Cardiac fibroblast (primary cell): ENCODE results near the gene GNG7.

ENCODE experiments used
- DNase-seq, 2 donors: peaks; one replicate each; pipeline versions ENCODE4 v3.0.0 to v3.0.0-alpha.2; 2010; ENCODE audit warnings: low read depth in 2 of 2
- H3K4me3 ChIP-seq, 2 donors: replicated peaks in 1 of 2; 1 replicate in 1 of 2; 2 replicates in 1 of 2; pipeline ENCODE4 v1.5.1; 2011; ENCODE audit warnings: low read depth in 2 of 2, low read length in 2 of 2, mild to moderate bottlenecking in 2 of 2, moderate library complexity in 1 of 2
- TF ChIP-seq, protein P1 (sequence below): IDR thresholded peaks from one replicate; pipeline ENCODE4 v1.5.1; 2011; ENCODE audit warnings: low read depth, mild to moderate bottlenecking, low read length, inconsistent platforms

The GNG7 gene

DNA sequence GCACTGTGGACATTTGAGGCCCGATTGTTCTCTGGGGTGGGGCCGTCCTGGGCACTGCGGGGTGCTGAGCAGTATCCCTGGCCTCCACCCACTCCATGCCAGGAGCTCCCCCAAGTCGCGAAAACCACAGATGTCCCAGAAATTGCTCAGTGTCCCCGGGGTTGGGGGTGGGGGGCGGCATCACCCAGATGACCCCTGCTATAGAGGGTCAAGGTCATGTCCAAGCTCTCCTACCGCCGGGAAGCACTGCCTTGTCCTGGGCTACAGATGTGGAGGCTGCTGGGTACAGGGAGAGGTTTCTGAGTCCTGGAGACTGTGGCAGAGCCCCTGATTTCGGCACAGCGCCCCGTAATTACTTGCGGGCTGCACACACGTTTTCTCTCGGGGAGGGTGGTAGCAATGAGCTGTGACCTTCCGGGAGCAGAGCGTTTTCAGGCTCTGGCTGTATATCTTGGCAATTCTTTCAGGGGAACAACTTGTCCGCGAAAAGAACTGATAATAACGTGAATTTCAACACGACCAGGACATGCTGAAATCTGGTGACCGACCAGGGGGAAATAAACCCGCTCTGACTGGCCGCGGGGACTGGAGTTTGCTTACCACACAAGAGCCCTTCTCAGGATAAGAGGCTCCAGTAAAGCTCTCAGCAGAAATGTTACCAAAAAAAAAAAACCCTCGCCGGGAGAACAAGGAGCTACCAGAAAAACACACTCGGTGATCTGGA, 68.1 kb downstream of the GNG7 start:
- TF ChIP-seq, protein P1, sequence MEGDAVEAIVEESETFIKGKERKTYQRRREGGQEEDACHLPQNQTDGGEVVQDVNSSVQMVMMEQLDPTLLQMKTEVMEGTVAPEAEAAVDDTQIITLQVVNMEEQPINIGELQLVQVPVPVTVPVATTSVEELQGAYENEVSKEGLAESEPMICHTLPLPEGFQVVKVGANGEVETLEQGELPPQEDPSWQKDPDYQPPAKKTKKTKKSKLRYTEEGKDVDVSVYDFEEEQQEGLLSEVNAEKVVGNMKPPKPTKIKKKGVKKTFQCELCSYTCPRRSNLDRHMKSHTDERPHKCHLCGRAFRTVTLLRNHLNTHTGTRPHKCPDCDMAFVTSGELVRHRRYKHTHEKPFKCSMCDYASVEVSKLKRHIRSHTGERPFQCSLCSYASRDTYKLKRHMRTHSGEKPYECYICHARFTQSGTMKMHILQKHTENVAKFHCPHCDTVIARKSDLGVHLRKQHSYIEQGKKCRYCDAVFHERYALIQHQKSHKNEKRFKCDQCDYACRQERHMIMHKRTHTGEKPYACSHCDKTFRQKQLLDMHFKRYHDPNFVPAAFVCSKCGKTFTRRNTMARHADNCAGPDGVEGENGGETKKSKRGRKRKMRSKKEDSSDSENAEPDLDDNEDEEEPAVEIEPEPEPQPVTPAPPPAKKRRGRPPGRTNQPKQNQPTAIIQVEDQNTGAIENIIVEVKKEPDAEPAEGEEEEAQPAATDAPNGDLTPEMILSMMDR, result no peak
- DNase-seq, result peak; percentile 73 to 86
- H3K4me3 ChIP-seq, result no peak overlapping the region

DNA sequence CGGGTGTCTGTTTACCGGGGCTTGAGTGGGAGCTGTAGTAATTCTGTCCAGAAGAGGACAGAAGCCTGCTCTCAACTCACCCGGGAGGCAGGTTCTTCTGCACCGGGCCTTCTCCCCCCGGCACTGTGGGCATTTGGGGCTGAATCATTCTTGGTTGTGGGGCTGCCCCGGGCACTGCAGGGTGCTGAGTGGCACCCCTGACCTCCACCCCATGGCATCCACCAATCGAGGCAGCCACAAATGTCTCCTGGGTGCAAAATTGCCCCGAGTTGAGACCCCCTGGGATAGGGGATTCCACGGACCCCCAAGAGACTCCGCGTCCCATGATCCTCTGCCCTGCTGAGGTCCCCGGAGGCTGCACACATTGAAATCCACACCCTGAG, 68.8 kb downstream of the GNG7 start:
- no peak overlapping the region for H3K4me3 ChIP-seq
- DNase-seq, result no peak
- TF ChIP-seq, protein P1, result no peak

DNA sequence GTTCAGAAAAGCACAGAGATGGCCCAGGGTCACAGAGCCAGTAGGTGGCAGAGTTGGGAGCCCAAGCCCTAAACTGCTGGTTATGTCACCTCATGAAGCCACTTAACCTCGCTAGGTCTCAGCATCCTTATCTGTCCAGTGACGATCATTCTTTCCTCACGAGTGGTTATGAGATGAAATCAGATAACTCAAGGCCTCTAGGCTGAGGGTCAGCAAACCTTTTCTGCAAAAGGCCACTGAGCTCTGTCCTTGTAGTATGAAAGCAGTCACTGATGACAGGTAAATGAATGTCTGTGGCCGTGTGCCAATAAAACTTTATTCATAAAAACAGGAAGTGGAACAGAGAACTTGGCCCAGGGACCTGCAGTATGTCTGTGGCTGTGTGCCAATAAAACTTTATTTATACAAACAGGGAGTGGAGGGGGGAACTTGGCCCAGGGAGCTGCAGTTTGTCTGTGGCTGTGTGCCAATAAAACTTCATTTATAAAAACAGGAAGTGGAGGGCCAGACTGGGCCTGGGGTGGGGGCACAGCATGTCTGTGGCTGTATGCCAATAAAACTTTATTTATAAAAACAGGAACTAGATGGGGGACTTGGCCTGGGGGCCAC, 71.2 kb downstream of the GNG7 start:
- no peak overlapping the region for H3K4me3 ChIP-seq
- DNase-seq, result peak; percentile 39 to 49
- TF ChIP-seq, protein P1, result no peak

DNA sequence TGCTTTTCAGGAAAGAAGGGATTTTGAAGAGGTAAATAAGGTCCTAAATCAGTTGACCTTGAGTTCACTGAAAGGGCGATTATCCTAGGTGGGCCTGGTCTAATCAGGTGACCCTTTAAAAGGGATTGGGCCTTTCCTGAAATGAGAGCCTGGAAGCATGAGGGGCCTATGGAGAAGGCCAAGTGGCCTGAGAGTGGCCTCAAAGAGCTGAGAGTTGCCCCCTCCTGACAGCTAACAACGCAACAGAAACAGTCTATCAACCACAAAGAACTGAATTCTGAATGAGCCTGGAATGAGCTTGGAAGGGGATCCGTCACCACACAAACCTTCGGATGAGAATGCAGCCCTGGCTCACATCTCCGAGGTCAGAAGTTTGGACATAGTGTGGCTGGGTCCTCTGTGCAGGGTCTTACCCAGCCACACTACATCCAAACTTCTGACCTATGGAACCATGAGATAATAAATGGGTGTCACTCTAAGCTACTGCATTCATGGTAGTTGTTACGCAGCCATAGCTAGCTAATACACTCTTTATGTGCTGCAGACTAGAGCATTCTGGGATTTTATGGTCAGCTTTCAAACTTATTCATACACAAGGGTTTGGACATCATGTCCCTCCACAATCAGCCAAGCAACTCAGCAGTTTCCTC, 72.0 kb downstream of the GNG7 start:
- no peak for DNase-seq
- TF ChIP-seq, protein P1, result no peak
- H3K4me3 ChIP-seq, result no peak overlapping the region

DNA sequence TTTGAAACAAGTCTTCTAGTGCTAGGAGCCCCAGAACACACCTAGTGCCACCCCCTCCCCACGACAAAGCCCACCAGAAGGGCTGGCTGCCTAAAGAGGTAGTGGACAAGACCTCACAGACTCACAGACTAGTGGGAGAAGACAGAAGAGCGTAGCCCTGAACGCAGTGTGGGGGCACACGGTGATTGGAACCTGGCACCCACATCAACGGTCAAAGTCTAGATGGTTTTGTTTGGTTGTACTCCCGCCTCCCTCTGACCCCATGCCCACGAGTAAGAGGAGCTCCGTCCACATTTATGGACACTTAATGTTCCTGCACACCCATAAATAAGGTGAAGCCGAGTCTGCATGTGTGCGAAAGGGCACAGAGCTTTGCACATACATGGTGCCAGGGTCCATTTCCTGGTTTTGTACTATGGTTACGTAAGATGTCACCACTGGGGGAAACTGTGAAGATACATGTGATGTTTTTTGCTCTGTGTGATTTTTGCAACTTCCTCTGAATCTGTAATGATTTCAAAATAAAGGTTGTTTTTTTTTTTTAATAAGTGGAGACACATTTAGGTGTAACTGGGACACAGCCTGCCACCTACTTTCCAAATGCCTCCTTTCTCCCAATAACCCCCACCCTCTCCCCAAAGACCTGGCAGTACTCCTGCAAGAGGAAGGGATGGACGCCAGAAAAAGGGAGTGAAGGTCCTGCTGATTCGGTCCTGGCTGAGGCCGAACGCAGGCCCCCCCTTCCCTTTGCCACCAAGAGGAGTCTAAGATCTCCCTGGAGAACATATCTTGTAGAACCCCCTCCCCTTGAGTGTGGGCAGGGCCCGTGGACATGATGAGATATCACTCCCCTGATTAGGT, 72.8 kb downstream of the GNG7 start:
- TF ChIP-seq, protein P1, result no peak
- peak in 1 of 2 donors; percentile 46 for DNase-seq
- H3K4me3 ChIP-seq, result no peak overlapping the region

DNA sequence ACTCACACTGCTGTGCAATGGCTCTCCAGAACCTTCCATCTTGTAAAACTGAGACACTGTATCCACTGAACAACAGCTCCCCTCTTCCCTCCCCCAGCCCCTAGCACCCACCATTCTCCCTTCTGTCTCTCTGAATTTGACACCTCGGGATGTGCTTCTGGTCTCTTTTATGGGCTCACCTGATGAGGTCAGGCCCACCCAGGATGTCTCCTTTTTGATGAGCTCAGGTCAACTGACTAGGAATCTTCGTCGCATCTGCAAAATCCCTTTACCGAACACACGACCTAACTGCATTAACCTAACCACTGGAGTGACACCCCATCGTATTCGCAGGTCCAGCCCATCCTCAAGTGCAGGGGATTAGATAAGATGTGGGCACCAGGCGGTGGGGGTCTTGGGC, 73.9 kb downstream of the GNG7 start:
- no peak overlapping the region for H3K4me3 ChIP-seq
- DNase-seq, result no peak
- TF ChIP-seq, protein P1, result no peak
